Endothelial cell of umbilical vein (primary cell): ENCODE results near the gene ZNF627. TPM values are rescaled to one million over a fixed set of nuclear protein-coding genes. Genes with fewer than 3 reads are reported as not detected.
"Not testable (repeated sequence)": the region's sequence is repeated elsewhere in the genome, so short reads cannot be mapped to it uniquely, and the experiment has no call there.

Experiments used
- BruUV-seq: library from RNA; stranded (reverse); fragments of 400-500 nt; replicated peaks from 2 replicates; lab custom pipeline; 2021; lab: Mats Ljungman, UMichigan
- CTCF ChIA-PET: fragments of 300-600, 350-600 bp; sonication (Branson Sonifier 250); formaldehyde crosslinking; loops from one replicate; lab custom pipeline; 2021; ENCODE audit warnings: antibody characterized with exemption, inconsistent platforms; lab: Charles Lee
- POLR2A ChIA-PET: fragments of 300-600, 350-600 bp; sonication (Branson Sonifier 250); formaldehyde crosslinking; loops from one replicate; lab custom pipeline; 2021; ENCODE audit warnings: antibody characterized with exemption, inconsistent platforms; lab: Charles Lee
- DNase-seq: peaks from one replicate; pipeline ENCODE4 v3.0.0-alpha.2; 2011; ENCODE audit warnings: low read depth, low spot score
- FAIRE-seq: peaks from 2 replicates; lab custom pipeline; 2011; peaks lifted over from hg19 to GRCh38; lab: Jason Lieb, UNC
- H2AFZ ChIP-seq: 2 replicates; pipeline ENCODE4 v1.6.0; 2012; ENCODE audit warnings: low read depth, low read length, control low read depth, inconsistent platforms
- H3K27ac ChIP-seq: 2 replicates; pipeline ENCODE4 v1.5.1; 2011; ENCODE audit warnings: low read depth, mild to moderate bottlenecking, control low read depth, low read length, moderate library complexity; ENCODE audit not compliant: insufficient read depth
- H3K27me3 ChIP-seq, 2 experiments: 2 replicates each; pipeline versions ENCODE4 v1.6.0 to v1.6.1; 2011; ENCODE audit warnings: low read length in 2 of 2, mixed read lengths in 1 of 2; ENCODE audit not compliant: control insufficient read depth in 2 of 2, insufficient read depth in 2 of 2
- H3K36me3 ChIP-seq, 2 experiments: 2 replicates in 1 of 2; 3 replicates in 1 of 2; pipeline ENCODE4 v1.5.1; 2011; ENCODE audit warnings: low read length in 2 of 2, mild to moderate bottlenecking in 1 of 2, moderate library complexity in 1 of 2; ENCODE audit not compliant: control insufficient read depth in 2 of 2, insufficient read depth in 2 of 2; ENCODE audit errors: extremely low read depth in 1 of 2
- H3K4me1 ChIP-seq: 3 replicates; pipeline ENCODE4 v1.5.1; 2011; ENCODE audit warnings: mild to moderate bottlenecking, low read length; ENCODE audit not compliant: control insufficient read depth, insufficient read depth; ENCODE audit errors: extremely low read depth
- H3K4me2 ChIP-seq: 2 replicates; pipeline ENCODE4 v1.6.1; 2011; ENCODE audit warnings: low read length, control low read depth, mixed read lengths; ENCODE audit not compliant: insufficient read depth
- H3K4me3 ChIP-seq, 3 experiments: fragments of 200-600 bp in 1 of 3; sonication (generic), shearing (Covaris generic) in 1 of 3; replicated peaks in 1 of 3; 2 replicates each; pipeline ENCODE4 v1.5.1; 2011 to 2016; ENCODE audit warnings: control low read depth in 3 of 3, low read length in 3 of 3, mild to moderate bottlenecking in 2 of 3, inconsistent platforms in 1 of 3, low read depth in 1 of 3, moderate library complexity in 1 of 3; ENCODE audit not compliant: insufficient read depth in 1 of 3
- H3K79me2 ChIP-seq: 2 replicates; pipeline ENCODE4 v1.6.0; 2012; ENCODE audit warnings: low read length, inconsistent platforms; ENCODE audit not compliant: control insufficient read depth, insufficient read depth
- H3K9ac ChIP-seq: replicated peaks from 2 replicates; pipeline ENCODE3; 2011; ENCODE audit warnings: low read length, control low read depth; ENCODE audit not compliant: insufficient read depth; ENCODE audit errors: extremely low read depth
- H3K9me1 ChIP-seq: replicated peaks from 3 replicates; pipeline ENCODE4 v1.6.0; 2011; ENCODE audit warnings: mild to moderate bottlenecking, low read length; ENCODE audit not compliant: control insufficient read depth, insufficient read depth; ENCODE audit errors: extremely low read depth
- H3K9me3 ChIP-seq: replicated peaks from 2 replicates; pipeline ENCODE4 v1.5.1; 2012; ENCODE audit warnings: low read length, inconsistent platforms; ENCODE audit not compliant: control insufficient read depth, insufficient read depth
- H4K20me1 ChIP-seq: replicated peaks from 2 replicates; pipeline ENCODE3; 2011; ENCODE audit warnings: mild to moderate bottlenecking, low read length; ENCODE audit not compliant: control insufficient read depth, insufficient read depth; ENCODE audit errors: extremely low read depth
- CTCF ChIP-seq, 2 donors: IDR thresholded peaks; 1 replicate in 1 of 2; 2 replicates in 1 of 2; pipeline ENCODE4 v1.5.1; 2011; ENCODE audit warnings: low read length in 2 of 2, mild to moderate bottlenecking in 2 of 2, moderate library complexity in 2 of 2, control low read depth in 1 of 2, inconsistent platforms in 1 of 2, low read depth in 1 of 2; ENCODE audit not compliant: insufficient read depth in 1 of 2; ENCODE audit errors: extremely low read depth in 1 of 2
- EZH2 ChIP-seq: IDR thresholded peaks from 2 replicates; pipeline ENCODE4 v1.6.1; 2012; ENCODE audit warnings: borderline replicate concordance, low read depth, mild to moderate bottlenecking, moderate library complexity, low read length, inconsistent platforms; ENCODE audit not compliant: severe bottlenecking
- FOS ChIP-seq: IDR thresholded peaks from 2 replicates; pipeline ENCODE4 v1.6.1; 2011; ENCODE audit warnings: mild to moderate bottlenecking, low read length, moderate library complexity, borderline replicate concordance; ENCODE audit not compliant: insufficient read depth
- GATA2 ChIP-seq: IDR thresholded peaks from 2 replicates; pipeline ENCODE4 v1.7.0; 2011; ENCODE audit warnings: low read depth, mild to moderate bottlenecking, moderate library complexity, mixed read lengths, low read length; ENCODE audit not compliant: insufficient read length, insufficient read depth
- JUN ChIP-seq: IDR thresholded peaks from 2 replicates; pipeline ENCODE4 v1.6.1; 2011; ENCODE audit warnings: borderline replicate concordance, low read depth; ENCODE audit not compliant: insufficient read length, insufficient read depth
- MAX ChIP-seq: IDR thresholded peaks from 2 replicates; pipeline ENCODE4 v1.6.1; 2011; ENCODE audit not compliant: insufficient read depth, insufficient read length
- MYC ChIP-seq: IDR thresholded peaks from one replicate; pipeline ENCODE4 v1.6.1; 2011; ENCODE audit warnings: mild to moderate bottlenecking, low read depth, low read length
- POLR2A ChIP-seq: IDR thresholded peaks from 2 replicates; pipeline ENCODE4 v1.6.1; 2012; ENCODE audit warnings: low read depth, mild to moderate bottlenecking, control low read depth, low read length
- POLR2AphosphoS5 ChIP-seq: IDR thresholded peaks from 2 replicates; pipeline ENCODE4 v1.6.1; 2012; ENCODE audit warnings: low read depth, mild to moderate bottlenecking, control low read depth, low read length, moderate library complexity; ENCODE audit not compliant: insufficient read depth
- dilution Hi-C: fragments of 300-500 bp; cut with MboI; formaldehyde crosslinking; loops from one replicate; pipeline ENCODE4 v1.15.0; 2019; ENCODE audit warnings: low sequenced_read_pairs; ENCODE audit not compliant: extremely low pct_ligation_motif_present
- intact Hi-C: fragments of 100-400 bp; cut with micrococcal nuclease; formaldehyde crosslinking; loops from one replicate; pipeline ENCODE4 v1.10.0; 2022
- polyA plus RNA-seq, 4 experiments: library from polyadenylated mRNA; depleted of rRNA in 3 of 4; stranded (reverse) in 3 of 4; unstranded in 1 of 4; fragments of >200 nt; gene quantifications; 2 replicates each; pipeline versions ENCODE4 v1.2.1 to v1.2.3, GENCODE V29; 2011 to 2012; ENCODE audit warnings: missing spikeins in 1 of 4
- total RNA-seq: library from RNA; stranded (reverse); gene quantifications from 2 replicates; pipeline ENCODE4 v1.2.3, GENCODE V29; 2021

The ZNF627 gene
- total and polyA plus RNA-seq, 2 donors (not counting 3 experiments of a cell fraction or from before 2014, with no cell fraction given): 5.6 to 9.7 TPM

- no TSS peak for BruUV-seq
- CTCF ChIA-PET: interaction anchor here (1.0 to 1.4 kb wide), 5 partner anchors 9 to 269 kb away, joined by 3 to 5 read pairs (median 3); no protein-coding TSS in a partner anchor
- TF ChIP-seq FOS (no peak), POLR2AphosphoS5 (no peak), GATA2 (no peak), MYC (no peak), JUN (no peak), MAX (no peak), POLR2A (no peak), CTCF (IDR thresholded peaks at IDR 0.05; ENCODE audit: extremely low read depth in 1 of 2, insufficient read depth in 1 of 2, low read depth in 1 of 2, low read length in 2 of 2) (no peak), EZH2 (no peak)
- Histone ChIP-seq H3K4me3 (no peak overlapping the region), H3K9me3 (no peaks in the 10 kb centered on the region), H3K27ac (no peak overlapping the region), H4K20me1 (no peaks in the 10 kb centered on the region), H3K9me1 (no peaks in the 10 kb centered on the region), H3K27me3 (no peaks in the 10 kb centered on the region), H3K4me1 (peaks cover 4% of the 10 kb centered on the region), H3K4me2 (no peak overlapping the region), H3K9ac (no peak overlapping the region), H2AFZ (peak overlapping the region; percentile 39), H3K79me2 (peaks cover 4% of the 10 kb centered on the region), H3K36me3 (no peaks in the 10 kb centered on the region)
- dilution Hi-C loops (no loop called here), intact Hi-C loops (loop anchor here (5.0 kb wide), 1 partner anchor 134 kb away; no protein-coding TSS in a partner anchor)
- DNase-seq: no peak
- FAIRE-seq: no peak
- POLR2A ChIA-PET: no interaction called here
Observed at GRCh38 chr19:11563532-11563931, 33.8 kb upstream of the ZNF627 start.

- H3K9me1 ChIP-seq, FAIRE-seq, H3K4me1 ChIP-seq, H3K9me3 ChIP-seq, H3K36me3 ChIP-seq, DNase-seq, H2AFZ ChIP-seq, H3K79me2 ChIP-seq, dilution Hi-C loops, H3K27me3 ChIP-seq, H4K20me1 ChIP-seq, H3K9ac ChIP-seq, BruUV-seq, POLR2A ChIA-PET, H3K4me2 ChIP-seq, H3K27ac ChIP-seq, H3K4me3 ChIP-seq: not testable (repeated sequence)
- CTCF ChIA-PET: interaction anchor here (1.3 to 1.4 kb wide), 2 partner anchors 8 to 13 kb away, joined by 3 to 4 read pairs; no protein-coding TSS in a partner anchor
- intact Hi-C loops: loop anchor here (5.0 kb wide), 1 partner anchor 133 kb away; no protein-coding TSS in a partner anchor
Observed at GRCh38 chr19:11564082-11564807, 33.0 kb upstream of the ZNF627 start.
